ENCODE results near the gene LAMA5. TPM values are rescaled to one million over a fixed set of nuclear protein-coding genes. Genes with fewer than 3 reads are reported as not detected.
A peak's percentile ranks its signal among the peaks of the same experiment; 100 is the strongest.

The LAMA5 gene
- total and polyA plus RNA-seq, 8 donors: 41.4 to 278 (median 79.6) TPM

DNA sequence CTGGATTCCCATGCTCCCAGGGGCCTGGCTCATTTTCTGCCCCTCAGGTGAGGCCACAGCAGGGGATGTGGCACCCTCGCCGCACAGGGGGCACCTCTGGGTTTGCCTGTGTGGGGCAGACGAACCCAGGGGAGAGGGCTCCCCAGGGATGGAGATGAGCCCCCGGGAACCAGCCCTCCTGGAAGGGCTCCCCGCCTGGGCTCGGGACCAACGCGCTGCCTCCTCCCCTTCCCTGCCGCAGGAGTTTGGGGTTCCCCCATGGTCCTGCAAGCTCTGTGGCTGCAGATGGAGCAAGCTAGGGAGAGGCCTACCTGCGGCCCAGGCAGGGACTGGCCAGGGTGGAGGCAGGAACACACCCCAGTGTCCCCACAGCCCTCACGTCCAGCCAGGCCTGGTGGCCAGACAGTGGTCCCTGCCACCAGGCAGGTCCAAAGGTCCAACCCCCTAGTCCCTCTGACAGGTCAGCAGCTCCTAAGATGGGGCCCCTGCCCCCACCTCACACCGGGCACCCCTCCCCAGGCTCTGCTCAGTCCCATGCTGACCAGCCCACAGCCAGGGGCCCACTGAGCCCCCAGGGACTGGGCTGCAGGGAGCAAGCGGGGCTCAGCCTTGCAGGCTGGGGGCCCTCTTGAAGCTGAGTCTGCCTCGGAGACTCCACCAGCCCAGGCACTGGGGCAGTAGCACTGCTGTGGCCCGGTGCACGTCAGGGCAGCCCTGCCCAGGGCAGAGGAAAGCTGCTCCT, 13.7 kb downstream of the LAMA5 start:
- 81 to 91% (median 86%) methylated on average over 3 to 16 of the region's 16 CpGs for WGBS, 5 donors
- no peak overlapping the region for H3K4me3 ChIP-seq
- H3K9me3 ChIP-seq: no peaks in the 10 kb centered on the region
- TF ChIP-seq EP300 (IDR thresholded peaks at IDR 0.05) (no peak), POLR2A (IDR thresholded peaks at IDR 0.05) (no peak), POLR2AphosphoS5 (IDR thresholded peaks at IDR 0.05) (no peak)
- TF ChIP-seq, protein P1, sequence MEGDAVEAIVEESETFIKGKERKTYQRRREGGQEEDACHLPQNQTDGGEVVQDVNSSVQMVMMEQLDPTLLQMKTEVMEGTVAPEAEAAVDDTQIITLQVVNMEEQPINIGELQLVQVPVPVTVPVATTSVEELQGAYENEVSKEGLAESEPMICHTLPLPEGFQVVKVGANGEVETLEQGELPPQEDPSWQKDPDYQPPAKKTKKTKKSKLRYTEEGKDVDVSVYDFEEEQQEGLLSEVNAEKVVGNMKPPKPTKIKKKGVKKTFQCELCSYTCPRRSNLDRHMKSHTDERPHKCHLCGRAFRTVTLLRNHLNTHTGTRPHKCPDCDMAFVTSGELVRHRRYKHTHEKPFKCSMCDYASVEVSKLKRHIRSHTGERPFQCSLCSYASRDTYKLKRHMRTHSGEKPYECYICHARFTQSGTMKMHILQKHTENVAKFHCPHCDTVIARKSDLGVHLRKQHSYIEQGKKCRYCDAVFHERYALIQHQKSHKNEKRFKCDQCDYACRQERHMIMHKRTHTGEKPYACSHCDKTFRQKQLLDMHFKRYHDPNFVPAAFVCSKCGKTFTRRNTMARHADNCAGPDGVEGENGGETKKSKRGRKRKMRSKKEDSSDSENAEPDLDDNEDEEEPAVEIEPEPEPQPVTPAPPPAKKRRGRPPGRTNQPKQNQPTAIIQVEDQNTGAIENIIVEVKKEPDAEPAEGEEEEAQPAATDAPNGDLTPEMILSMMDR (IDR thresholded peaks at IDR 0.05): no peak
- H3K4me1 ChIP-seq: peaks cover 51 to 78% (median 62%) of the 10 kb centered on the region in 4 donors
- H3K27ac ChIP-seq: peak overlapping the region in 3 of 5 donors; percentile 65 to 91 (median 74)
- intact Hi-C loops (cut with DNase I; ENCODE audit: low total_unique reads): no loop called here
- no peak for DNase-seq
- H3K36me3 ChIP-seq: peaks cover 18 to 38% (median 30%) of the 10 kb centered on the region in 4 donors
- peaks cover 0 to 3% (median 0%) of the 10 kb centered on the region in 3 donors for H3K27me3 ChIP-seq

DNA sequence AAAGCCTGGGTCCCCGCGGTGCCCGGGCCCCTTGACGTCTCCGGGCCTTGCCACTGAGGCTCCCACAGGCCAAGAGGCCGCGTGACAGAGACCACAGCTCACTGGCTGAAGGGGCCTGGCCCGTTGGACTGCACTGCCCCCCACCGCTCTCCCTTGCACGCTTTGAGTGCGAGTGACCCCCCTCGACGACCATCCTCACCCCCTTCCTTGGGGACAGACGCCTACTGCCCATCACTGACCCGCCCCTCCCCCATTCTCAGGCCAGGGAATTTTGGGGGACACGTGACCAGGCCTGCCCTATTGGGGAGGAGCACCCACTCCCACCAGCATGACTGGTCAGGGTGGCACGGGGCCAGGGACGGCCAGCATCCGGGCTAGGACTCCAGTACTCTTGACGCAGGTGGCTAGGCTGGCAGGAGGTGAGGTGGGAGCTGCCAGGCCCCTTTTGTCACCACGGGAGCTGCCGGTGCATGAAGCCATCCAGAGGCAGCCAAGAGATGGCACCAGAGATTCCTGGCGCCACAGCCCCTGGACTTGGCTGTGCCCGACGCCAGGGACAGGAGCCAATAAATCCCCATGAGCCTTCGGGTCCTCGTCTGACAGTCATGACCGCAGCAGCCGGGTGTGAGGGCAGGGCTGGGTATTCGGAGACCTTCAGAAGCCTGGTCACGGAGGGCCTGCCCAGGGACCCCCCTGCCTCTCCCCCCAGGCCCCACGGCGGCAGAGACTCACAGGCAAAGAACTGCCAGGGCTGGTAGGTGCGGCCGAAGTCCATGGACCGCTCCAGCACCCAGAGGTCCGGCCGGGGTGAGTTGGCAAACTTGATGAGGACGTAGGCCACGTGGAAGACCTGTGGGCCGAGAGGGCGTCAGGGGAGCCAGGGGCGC, 14.5 kb downstream of the LAMA5 start:
- Histone ChIP-seq H3K36me3 (peaks cover 18 to 45% (median 31%) of the 10 kb centered on the region in 4 donors), H3K27me3 (peaks cover 0 to 3% (median 0%) of the 10 kb centered on the region in 3 donors), H3K4me1 (peaks cover 43 to 70% (median 53%) of the 10 kb centered on the region in 4 donors), H3K9me3 (no peaks in the 10 kb centered on the region), H3K4me3 (no peak overlapping the region), H3K27ac (peak overlapping the region in 3 of 5 donors; percentile 65 to 91 (median 74))
- peak; percentile 58 to 60 for DNase-seq
- TF ChIP-seq POLR2A (IDR thresholded peaks at IDR 0.05): no peak
- TF ChIP-seq, protein P1 (IDR thresholded peaks at IDR 0.05): no peak
- no peak for TF ChIP-seq EP300 (IDR thresholded peaks at IDR 0.05)
- TF ChIP-seq POLR2AphosphoS5 (IDR thresholded peaks at IDR 0.05): peak in 2 of 3 donors; percentile 25 to 51
- WGBS, 5 donors: 66 to 76% (median 71%) methylated on average over 22 to 43 of the region's 43 CpGs
- intact Hi-C loops (cut with DNase I; ENCODE audit: low total_unique reads): no loop called here

DNA sequence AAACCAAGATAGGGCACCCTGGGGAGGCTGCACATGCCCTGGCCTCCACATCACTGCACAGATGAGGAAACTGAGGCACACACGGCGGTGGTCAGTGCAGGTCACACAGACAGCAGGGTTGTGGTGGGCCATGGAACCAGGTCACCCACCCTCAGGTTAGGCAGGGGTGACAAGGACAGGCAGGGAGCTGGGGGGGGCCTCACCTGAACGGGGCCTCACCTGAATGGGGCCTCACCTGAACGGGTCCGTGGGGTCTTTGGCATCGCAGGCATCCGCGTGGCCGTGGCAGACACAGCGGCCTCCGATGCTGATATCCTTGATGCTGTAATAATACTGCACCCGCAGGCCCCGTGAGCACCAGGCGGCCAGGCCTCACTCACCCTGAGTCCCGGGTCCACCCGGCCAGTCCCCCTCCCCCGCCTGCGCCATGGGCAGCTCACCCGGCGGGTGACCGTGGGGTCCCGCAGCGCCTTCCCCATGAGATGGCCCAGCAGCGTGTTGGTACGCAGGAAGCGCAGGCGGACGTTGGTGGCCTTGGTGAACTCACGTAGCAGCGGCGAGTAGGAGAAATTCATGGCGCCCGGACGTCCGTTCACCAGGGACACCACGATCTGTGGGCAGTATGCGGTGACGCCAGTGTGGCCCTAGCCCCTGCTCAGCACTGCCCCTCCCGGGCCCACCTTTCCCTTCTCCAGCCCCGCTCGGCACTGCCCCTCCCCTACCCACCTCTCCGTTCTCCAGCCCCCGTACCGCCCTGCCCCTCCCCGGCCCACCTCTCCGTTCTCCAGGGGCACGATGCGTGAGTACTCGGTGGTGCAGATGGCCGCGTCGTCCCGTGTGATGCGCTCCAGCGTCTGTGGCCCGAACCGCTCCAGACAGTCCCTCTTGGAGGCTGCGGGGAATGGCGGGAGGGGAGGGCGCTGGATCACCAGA, 15.4 kb downstream of the LAMA5 start:
- intact Hi-C loops (cut with DNase I; ENCODE audit: low total_unique reads): no loop called here
- Histone ChIP-seq H3K9me3 (no peaks in the 10 kb centered on the region), H3K4me1 (peaks cover 34 to 61% (median 44%) of the 10 kb centered on the region in 4 donors), H3K27me3 (no peaks in the 10 kb centered on the region), H3K4me3 (no peak overlapping the region), H3K36me3 (peaks cover 20 to 54% (median 37%) of the 10 kb centered on the region in 4 donors), H3K27ac (peak overlapping the region in 3 of 5 donors; percentile 67 to 91 (median 74))
- DNase-seq: no peak
- WGBS, 5 donors: 89 to 92% (median 90%) methylated on average over 48 to 60 of the region's 60 CpGs
- no peak for TF ChIP-seq POLR2AphosphoS5 (IDR thresholded peaks at IDR 0.05)
- no peak for TF ChIP-seq EP300 (IDR thresholded peaks at IDR 0.05)
- TF ChIP-seq, protein P1 (IDR thresholded peaks at IDR 0.05): no peak
- TF ChIP-seq POLR2A (IDR thresholded peaks at IDR 0.05): no peak

All from stomach (tissue), 9 donors.